Fibroblast of upper back skin (primary cell): Measurements from ENCODE around the gene CRAMP1.
"Not testable (repeated sequence)": the region's sequence is repeated elsewhere in the genome, so short reads cannot be mapped to it uniquely, and the experiment has no call there.

Experiments used
- DNase-seq: peaks from one replicate; pipeline ENCODE4 v3.0.0-alpha.2; 2013

CRAMP1 gene, protein sequence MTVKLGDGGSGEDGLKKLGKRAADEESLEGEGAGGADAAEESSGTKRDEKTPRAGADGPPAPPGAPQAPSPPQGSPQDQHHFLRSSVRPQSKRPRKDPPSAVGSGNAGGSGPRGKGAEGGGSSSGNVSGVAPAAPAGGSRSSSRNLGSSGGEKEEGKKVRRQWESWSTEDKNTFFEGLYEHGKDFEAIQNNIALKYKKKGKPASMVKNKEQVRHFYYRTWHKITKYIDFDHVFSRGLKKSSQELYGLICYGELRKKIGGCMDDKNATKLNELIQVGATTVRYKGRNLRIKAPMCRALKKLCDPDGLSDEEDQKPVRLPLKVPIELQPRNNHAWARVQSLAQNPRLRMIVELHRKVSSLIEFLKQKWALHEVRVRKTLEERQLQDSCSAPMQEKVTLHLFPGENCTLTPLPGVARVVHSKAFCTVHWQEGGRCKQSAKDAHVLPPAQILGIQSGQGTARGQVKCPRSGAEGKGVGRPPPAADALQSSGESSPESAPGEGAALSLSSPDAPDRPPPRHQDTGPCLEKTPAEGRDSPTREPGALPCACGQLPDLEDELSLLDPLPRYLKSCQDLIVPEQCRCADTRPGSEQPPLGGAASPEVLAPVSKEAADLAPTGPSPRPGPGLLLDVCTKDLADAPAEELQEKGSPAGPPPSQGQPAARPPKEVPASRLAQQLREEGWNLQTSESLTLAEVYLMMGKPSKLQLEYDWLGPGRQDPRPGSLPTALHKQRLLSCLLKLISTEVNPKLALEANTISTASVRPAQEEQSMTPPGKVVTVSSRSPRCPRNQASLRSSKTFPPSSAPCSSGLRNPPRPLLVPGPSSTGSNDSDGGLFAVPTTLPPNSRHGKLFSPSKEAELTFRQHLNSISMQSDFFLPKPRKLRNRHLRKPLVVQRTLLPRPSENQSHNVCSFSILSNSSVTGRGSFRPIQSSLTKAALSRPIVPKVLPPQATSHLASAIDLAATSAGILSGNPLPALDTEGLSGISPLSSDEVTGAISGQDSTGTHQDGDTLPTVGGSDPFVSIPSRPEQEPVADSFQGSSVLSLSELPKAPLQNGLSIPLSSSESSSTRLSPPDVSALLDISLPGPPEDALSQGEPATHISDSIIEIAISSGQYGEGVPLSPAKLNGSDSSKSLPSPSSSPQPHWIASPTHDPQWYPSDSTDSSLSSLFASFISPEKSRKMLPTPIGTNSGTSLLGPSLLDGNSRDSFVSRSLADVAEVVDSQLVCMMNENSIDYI (N-terminal part only)

DNA sequence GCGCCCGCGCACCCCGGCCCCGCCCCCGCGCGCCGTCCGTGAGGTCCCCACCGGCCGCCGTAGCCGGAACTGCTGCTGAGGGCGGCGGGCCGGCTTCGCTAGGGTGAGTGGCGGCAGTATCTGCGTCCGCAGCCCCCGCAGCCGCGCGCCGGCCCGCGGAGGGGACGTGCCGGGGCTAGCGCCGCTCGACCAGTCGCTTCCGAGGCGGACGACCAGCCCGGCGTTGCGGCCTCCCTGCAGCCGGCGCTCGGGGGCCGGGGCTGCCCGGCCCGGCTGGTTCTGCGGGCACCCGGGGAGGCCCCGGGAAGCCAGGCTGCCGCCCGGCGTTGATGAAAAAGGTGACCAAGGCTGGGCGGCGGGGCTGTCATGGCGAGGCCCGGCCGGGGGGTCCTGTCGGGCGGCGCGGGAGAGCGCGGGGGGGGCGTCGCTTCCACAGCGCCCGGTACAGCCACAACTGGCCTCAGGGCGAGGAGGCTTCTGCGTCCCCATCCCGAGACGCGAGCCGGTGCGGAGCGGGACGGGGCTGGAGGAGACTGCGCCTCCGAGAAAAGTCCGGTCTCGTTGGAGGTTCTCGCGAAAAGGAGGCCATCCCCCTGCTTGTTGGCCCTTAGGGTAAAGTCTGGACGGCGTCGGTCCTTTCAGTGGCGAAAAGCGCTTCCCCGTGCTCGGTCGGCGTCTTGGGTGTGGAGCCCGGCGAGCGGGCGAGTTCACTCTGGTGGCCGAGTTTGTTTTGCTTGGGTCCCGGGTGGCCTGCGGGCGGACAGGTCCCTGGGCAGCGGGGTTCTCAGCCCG, at the start of gene CRAMP1:
CRAMP1 (plus strand) TSS at position 41 of the 792 bp plus-strand sequence. CDS start 2,280 bp downstream, outside the sequence.
- no peak for DNase-seq

DNA sequence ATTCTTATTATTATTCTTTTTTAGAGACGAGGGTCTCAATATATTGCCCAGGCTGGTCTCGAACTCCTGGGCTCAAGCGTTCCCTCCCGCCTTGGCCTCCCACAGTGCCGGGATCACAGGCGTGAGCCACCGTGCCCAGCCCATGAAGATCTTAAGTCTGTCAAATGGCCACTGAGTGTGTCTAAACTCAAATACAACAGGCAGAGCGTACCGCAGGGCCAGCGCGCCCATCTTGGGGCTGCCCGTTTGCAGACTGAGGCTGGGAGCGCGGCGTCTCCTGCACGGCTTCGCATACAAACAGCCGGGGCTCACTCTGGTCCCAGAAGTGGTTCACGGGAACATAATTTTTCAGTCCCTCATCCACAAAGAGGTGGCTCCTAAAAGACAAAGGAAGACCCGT, 48.4 kb upstream of the CRAMP1 start:
- no peak for DNase-seq

DNA sequence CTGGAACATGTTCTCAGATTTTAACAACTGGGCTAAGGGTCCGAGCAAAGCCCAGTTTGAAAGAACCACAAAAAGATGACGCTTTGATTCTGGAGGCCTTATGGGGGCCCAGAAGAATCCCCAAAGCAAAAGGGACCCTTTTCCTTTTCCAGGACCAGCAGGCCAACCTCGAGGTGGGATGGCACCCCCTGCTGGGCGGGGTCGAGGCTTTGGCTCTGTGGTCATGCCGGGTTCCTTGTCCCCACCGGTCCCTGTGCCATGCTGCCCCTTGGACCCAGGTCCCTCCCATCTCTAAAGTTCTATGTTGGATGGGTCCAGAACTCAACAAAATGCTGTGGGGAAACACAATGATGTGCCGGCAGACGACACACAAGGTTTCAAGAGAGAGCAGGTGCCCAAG, 47.8 kb upstream of the CRAMP1 start:
- no peak for DNase-seq

DNA sequence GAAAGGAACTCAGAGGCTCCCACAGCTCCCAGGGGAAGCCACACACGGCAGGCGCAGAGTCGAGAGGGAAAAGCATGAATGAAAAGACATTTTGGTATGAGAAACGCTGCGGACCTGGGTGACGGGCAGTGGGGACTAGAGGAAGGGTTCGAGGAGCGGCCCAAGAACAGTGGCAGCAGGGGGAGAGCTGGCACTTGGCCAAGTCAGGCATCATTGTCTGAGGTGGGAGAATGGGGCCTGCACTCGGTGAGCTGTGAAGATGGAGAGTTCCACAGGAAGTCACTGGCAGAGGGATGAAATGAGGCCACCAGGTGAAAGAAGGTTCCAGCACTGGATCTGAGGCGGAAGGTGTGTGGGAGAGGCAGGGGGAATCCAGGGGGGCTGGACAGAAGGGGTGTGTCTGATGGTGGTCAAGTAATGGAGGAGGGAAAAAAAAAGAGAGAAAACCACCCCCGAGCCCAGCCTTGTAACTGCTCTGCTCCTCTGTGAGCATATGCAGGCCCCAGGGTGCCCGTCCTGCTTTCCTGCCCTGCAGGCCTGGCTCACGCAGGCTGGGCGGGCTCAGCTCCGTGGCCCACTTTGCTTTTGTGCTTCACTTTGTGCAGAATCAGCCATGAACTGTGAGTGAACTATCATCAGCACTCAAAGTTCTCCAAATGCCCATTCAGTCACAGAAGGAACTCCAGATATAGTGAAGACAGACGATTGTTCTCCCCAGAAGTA, 46.9 kb upstream of the CRAMP1 start:
- no peak for DNase-seq

DNA sequence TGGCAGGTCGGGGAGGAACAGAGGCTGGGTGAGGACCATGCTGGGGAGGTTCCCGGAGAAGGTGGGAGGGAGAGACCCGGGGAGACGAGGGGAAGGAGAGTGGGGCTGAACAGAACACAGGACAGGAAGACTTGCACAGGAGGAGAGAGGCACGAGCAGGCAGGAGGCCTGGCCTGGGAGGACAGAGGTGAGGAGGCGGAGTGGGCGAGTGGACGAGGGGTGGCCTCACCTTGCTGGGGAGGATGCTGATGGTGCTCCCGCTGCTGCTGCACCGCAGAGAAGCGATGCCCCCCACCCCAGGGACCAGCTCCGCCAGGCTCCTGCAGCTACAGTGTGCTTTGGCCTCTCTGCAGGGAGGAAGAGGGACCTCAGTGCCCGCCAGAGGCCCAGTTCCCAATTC, 44.2 kb upstream of the CRAMP1 start:
- no peak for DNase-seq

DNA sequence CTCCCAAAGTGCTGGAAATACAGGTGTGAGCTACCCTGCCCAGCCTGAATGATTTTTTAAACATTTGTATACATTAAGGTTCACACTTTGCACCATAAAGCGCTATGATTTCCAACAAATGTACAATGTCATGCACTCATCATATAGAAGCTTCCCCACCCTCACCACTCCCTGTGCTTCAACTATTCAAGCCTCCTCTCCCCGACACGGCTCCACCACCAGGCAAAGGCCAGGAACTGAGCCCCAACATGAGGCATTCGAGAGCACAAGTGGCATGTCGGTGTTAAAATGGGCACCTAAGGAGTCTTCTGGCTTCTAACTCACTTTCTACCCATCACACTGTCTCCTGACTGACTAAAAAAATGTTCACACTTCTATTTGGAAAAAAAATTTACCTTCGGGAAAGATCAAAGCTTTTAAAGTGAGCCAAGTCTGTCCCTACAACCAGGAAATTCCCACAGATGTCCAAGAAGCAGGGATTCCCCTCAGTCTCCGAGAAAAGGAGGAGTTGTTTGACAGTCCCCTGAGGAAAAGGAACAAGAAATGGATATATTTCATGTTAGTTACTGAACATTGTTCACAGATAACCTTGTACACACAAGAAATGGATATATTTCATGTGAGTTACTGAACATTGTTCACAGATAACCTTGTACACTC, 41.0 kb upstream of the CRAMP1 start:
- no peak for DNase-seq

DNA sequence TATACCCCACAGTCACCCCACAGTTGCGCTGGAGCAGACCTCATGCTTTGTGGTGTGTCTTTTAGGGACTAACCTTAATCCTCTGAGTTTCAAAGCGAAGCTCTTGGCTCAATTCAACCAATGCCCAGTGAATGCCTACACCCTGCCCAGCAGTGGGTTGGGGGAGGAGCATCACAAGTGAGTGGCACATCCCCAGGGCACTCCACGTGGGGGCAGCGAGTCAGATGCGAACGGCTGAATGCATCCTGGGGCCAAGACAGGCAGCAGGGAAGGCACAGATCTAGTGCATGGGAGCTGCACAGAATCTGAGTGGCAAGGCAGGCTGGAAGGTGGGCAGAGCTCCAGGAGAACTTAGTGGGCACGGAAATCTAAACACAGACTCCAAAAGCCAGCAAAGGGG, 39.5 kb upstream of the CRAMP1 start:
- DNase-seq, result no peak

DNA sequence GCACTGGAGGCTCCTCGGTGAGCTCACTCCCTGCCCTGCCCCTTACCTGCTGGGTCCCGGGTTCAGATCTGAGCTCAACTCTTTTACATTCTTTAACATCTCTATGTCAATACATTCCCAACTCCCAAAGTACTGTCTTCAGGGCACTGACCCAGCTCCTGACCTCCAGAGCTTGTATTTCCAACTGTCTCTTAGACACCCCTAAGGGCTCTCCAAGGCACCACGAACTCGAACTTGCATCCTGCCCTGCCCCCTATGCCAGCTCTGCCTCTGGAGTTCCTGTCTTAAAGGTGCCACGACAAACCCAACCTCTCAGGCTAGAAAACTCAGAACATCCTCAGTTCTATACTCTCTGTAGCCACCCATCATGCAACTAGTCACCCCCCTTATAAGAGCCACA, 38.9 kb upstream of the CRAMP1 start:
- no peak for DNase-seq

DNA sequence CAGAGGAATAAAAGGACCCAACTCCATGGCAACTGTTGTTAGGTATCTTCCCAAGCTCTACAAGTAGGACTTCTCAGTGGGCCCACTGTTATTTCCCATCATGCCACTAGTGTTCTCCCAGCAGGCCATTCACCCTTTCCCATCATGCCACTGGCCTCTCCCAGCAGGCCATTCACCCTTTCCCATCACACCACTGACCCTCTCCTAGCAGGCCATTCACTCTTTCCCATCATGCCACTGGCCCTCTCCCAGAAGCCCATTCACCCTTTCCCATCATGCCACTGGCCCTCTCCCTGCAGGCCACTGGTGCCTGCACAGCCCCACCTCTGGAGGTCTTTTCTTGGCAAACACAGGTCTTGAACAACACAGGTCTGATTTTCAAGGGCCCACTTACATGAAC, 36.6 kb upstream of the CRAMP1 start:
- DNase-seq, result no peak

DNA sequence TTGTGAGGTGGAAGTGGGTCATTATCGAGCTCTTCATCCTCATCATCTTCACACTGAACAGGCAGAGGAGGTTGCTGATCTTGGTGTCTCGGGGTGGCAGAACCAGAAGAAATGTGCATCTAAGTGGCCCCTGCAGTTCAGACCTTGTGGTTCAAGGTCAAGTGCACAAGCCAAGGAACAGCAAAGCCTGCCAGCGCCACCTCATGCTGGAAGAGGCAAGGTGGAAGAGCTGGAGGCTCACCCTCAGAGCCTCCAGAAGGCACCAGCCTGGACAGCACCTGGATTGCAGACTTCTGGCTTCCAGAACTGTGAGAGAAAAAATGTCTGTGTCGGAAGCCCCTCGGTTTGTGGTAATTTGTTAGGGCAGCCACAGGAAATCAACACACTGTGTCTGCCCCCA, 32.9 kb upstream of the CRAMP1 start:
- DNase-seq, result no peak

DNA sequence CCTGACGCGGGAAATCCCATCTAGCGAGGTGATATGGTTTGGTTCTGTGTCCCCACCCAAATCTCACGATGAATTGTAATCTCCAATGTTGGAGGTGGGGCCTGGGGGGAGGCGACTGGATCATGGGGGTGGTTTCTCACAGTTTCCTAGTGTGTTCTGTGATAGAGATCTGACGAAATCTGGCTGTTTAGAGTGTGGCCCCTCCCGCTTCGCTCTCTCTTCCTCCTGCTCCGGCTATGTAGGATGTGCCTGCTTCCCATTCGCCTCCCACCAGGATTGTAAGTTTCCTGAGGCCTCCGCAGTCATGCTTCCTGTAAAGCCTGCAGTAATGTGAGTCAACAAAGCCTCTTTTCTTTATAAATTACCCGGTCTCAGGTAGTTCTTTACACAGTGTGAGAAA, 31.9 kb upstream of the CRAMP1 start:
- no peak for DNase-seq

DNA sequence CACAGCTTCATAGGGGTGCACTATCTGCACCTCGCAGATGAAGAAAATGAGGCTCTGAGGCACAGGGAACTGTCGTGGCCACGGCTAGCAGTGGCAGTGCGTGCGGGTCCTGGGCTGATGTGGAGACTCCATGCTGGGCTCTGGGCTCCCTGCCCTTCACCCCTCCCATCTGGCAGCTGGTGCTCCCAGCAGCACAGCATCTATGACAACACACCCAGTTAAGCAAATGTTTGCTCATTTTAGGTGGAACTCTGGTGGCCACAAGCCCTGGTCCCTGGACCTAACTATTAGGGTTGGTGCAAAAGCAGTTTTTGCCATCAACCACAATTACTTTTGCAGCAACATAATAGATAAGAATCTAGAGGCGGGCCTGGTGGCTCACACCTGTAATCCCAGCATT, 31.2 kb upstream of the CRAMP1 start:
- no peak for DNase-seq

DNA sequence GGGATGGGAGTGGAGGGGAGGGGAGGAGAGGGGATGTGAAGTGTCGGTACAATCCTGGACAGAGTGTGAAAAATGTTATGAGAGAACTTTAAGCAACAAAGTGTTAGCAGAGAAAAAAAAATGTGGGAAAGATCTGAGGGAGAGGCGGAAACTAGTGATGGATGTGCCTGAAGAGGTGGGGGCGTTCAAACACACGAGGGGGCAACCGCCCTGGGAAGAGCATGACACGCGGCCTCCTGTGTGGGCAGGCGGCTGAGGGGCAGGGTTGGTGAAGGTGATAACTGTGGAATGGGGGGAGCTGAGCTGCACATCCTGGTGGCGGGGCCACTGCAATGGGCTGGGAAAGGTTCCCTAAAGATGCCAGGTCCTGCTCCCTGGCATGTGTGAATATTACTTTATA, 30.4 kb upstream of the CRAMP1 start:
- no peak for DNase-seq

DNA sequence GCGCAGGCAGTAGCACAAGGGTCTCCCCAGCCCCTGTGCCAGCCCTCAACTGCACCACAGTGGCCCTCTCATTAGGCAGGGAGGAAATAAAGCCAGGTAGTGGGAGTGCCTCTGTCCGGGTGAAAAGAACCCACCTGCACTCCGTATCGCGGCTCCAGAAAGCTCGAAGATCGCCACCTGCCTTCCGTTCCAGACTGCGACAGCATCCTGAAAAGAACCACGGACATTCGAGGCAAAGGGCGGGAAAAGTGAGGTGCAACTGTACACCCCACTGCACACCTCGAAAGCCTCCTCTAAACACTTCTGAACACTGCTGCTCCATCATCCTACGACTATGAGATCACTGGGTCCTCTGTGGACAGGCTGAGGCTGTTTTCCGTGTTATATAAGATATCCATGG, 29.0 kb upstream of the CRAMP1 start:
- no peak for DNase-seq

DNA sequence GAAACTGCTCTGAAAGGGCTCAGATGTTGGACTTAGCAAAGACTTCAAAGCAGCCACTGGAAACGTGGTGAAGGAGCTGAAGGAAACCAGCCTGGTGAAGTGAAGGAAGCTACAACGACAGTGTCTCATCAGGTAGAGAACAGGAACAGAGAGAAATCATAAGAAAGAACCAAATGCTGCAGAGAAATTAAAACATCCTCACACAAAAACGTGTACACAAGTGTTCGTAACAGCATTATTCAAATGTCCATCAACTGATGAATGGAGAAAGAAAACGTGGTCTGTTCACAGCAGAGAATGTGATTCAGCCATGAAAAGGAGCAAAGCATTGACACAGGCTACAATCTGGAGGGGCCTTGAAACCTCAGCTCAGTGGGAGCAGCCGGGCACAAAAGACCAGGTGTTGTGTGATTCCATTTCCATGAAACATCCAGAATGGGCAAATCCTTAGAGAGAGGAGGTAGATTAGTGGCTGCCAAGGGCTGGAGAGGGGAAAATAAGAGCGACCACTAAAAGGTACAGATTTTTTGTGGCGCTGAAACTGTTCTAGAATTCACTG, 27.2 kb upstream of the CRAMP1 start:
- DNase-seq, result no peak

DNA sequence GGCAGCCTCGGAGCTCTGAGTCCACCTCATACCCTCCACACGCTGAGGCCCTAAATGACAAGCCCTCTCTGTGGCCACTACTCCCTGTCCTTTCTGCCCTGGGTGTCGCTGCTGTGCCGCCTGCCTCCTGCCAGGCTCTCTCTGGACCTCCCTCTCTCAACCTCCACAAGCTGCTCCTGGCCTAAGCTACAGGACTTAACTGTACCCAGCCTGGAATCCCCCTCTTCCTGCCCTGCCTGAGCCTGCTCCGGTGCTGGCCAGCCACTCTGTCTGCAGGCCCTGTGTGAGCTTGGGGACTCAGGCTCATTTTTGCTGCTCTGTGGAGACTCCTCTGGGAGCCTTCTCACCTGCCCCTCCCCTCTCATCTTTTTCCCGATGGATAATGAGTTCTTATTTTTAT, 21.8 kb upstream of the CRAMP1 start:
- DNase-seq, result no peak

DNA sequence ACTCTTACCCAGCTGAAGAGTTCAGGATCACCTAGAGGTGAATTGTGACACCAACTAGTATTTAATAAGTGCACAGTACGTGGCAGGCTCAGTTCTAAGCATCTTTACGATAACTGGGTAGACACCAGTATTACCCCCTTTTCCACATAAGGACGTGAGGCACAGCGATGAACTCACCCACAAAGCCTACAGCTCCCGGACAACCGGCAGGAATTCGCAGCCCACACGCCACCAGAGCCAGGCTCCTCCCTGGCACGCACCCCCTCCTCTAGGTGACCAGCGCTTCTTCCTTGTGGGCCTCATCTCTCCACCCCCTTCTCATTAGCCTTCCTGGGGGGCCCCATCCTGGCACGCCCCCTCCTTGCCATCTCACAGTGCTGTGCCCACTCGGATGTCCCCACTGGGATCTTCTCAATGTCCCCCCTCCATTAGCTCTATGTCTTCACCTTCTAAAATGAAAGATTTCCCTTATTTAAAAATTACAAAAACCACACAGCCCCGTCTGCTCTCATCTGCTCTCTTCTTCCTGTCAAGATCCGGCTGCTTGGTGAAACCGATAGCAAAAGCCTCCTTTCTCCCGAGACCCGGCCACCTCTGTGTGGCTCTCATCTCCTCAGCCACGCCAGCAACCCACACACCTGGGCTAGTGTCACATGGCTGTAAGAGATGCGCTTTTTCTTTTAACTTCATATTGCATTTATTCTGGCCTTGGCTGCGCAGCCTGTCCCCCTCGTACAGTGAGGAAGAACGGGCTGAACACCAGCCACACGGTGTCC, 21.0 kb upstream of the CRAMP1 start:
- DNase-seq, result no peak

DNA sequence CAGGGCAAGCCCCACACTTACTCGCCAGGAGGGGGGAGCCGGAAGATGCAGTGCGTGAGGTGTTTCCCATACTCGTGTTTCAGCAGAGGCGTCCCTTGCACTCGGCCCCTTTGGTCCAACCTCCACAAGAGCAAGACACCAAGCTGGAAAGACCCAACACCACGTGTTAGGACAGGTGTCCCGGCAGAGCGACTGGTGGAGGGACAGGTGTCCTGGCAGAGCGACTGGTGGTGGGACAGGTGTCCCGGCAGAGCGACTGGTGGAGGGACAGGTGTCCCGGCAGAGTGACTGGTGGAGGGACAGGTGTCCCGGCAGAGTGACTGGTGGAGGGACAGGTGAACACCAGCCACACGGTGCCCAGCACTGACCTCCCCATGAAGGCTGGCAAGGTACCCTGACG, 19.7 kb upstream of the CRAMP1 start:
- DNase-seq, result no peak

DNA sequence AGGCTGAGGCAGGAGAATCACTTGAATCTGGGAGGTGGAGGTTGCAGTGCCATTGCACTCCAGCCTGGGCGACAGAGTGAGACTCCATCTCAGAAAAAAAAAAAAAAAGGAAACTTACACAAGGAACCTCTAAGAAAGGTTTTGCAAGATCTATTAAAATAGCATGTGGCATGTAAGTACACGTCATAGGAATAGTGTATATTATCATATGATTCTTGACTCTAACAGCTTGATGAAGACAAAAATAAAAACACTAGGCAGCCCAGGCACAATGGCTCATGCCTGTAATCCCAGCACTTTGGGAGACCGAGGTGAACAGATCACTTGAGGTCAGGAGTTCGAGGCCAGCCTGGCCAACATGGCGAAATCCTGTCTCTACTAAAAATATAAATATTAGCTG, 16.6 kb upstream of the CRAMP1 start:
- not testable (repeated sequence) for DNase-seq

DNA sequence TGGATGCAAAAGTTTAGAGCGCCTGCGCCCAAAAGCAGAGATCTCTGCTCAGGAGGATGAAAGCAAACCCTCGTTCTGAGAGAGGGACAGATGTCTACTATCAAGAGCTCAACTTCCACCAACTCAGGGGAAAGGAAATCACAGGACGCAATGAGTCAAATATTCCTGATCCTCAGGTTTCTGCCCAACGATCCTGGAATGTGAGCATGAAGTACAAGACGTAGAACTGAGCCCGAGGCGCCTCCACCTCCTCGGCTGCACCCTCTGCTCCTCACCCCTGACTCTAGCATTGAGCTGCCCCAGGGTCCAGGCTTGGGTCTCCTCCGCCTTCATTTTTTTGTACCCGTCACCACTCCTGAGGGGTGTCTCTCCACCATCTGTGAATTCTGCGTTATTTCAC, 15.6 kb upstream of the CRAMP1 start:
- no peak for DNase-seq
